ENCODE measurements around the gene BROX.
"Not testable (repeated sequence)": the region's sequence is repeated elsewhere in the genome, so short reads cannot be mapped to it uniquely, and the experiment has no call there.

BROX gene

DNA sequence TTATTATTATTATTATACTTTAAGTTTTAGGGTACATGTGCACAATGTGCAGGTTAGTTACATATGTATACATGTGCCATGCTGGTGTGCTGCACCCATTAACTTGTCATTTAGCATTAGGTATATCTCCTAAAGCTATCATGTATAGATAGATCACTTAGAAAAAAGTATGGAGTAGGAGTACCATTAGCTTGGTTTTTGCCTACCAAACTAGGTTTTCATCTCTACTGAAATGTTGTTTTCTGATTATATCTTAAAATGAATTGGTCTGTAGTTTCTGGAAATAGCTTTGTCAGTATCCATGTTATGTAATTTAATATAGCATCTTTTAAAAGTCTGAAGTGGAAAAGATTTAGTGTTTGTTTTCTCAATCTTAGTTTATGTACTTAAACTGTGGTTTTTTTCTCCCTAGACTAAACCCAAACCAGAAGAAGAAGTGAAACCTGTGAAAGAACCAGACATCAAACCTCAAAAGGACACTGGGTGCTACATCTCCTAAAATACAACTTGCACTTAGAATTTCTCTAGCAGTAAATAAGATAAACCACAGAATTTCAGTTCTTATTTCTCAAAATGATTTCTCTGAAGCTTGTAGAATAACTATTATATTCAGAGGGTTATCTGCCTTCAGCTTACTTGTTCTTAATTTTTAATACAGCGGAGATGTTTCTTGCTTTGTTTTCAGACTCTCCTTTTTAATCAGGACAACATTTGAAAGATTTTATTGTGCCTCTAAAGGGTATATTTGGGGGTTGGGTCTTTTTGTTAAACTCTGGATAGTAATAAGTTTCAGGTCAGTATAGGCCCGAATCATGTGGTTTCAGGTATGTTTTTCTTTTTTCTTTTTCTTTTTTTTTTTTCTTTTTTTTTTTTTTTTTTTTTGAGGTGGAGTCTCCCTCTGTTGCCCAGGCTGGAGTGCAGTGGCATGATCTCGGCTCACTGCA is 20.1 kb downstream of the BROX start:
- no peak for DNase-seq

DNA sequence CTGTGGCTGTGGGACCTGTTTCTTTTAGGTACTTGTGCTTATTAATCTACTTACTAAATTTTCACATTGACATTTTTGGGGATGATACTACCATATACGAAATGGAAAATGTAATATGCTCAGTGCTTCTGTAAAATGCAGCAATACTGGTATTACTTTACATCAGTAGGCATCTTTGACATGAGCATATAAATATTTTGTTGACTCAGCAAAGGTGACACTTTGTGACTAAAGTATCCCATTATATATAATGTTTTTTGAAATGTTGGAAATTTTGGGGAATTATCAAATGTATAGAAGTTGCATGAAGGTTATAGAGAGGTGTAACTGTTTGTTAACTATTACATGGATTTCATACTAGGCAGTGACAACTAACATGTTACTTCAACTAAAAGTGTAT is 22.4 kb downstream of the BROX start:
- no peak for DNase-seq

GRCh38 chr1:222736470-222736869 is 24.1 kb downstream of the BROX start:
- DNase-seq = no peak

DNA sequence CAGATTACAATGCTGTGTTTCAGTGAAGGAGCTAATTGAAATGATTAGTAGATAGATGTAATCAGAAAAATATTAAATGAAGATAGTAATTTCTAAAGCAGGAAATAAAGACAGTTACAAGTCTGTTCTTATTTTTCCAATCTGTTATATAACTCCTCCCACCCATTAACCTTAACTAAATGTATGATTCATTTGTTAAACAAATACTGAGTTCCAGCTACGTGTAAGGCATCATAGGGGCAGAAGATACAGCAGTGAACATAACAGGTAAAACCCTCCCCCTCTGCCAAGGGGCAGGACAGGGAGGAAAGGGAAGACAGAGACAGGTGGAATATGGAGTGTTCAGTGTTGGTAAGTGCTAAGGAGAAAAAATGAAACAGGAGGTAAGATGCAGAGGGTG is 24.6 kb downstream of the BROX start, which contains the start of gene FAM177B:
FAM177B (plus strand) TSS at position 231 of the 400 bp plus-strand sequence. CDS start 9,344 bp downstream, outside the sequence.
- DNase-seq = peak in 1 of 2 experiments; percentile 8

GRCh38 chr1:222739465-222739864 is 27.1 kb downstream of the BROX start:
- DNase-seq = no peak

GRCh38 chr1:222739929-222740328 is 27.6 kb downstream of the BROX start:
- DNase-seq = no peak

GRCh38 chr1:222741630-222742457 is 29.5 kb downstream of the BROX start:
- not testable (repeated sequence) for DNase-seq

DNA sequence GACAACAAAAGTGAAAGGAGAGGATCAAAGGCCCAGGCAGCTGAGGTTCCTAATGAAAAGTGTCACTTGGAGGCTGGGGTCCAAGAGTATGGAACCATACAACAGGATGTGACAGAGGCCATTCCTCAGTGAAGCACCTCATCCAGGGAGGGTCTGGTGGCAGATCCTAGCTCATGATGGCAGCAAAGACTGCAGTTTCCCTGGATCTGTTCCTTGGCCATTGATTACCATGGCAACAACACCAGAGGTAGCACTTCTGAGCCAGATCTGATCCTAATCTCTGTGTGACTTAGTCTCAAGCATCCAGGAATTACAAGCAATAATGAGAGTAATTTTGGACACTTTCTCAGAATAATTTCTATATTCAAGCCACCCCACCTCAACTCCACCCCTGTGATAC is 37.6 kb downstream of the BROX start:
- DNase-seq = no peak

GRCh38 chr1:222750651-222751050 is 38.3 kb downstream of the BROX start:
- no peak for DNase-seq

DNA sequence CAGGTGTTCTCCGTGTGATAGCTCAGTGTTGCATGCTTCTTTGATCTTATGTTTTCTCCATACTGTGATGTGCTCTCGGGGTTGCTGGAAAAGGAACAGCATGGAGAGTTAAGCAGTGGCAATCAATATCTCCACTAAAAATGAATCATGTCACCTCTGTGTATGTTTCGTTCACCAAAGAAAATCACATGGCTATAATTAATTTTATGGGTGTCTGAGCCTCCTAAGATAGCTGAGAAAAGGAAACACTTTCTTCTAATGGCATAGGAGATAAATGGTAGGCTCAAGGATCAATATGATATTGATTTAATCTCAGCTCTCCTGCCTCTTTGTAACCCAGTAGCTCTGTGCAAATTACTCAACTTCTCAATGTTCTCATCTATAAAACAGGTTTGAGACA is 38.9 kb downstream of the BROX start:
- no peak for DNase-seq

- no peak for DNase-seq
These were observed 42.2 kb downstream of the BROX start for GRCh38 chr1:222754366-222755139.

GRCh38 chr1:222757646-222758268 is 45.4 kb downstream of the BROX start:
- DNase-seq = no peak

GRCh38 chr1:222759451-222760035 is 47.2 kb downstream of the BROX start:
- no peak for DNase-seq

DNA sequence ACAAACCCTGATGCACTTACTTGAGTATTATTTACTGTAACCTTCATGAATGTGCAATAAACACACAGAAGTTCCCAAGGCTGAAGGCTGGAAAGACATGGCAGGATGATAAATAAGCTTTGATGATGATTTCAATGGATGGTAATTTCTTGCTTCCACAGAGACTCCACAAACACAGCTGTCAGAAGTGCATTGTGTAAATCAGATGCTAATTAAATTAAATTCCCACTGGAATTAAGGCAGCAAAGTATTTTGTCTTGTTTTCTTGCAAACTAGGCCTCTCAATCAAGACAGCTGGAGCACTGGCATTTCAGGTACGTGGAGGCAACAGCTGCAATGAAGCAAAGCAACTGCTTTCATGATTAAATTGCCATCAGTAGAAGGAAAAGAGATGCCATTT is 48.7 kb downstream of the BROX start:
- peak in 1 of 2 experiments; percentile 15 for DNase-seq

- DNase-seq = not testable (repeated sequence)
These were observed 49.8 kb downstream of the BROX start for GRCh38 chr1:222762178-222762577.

DNA sequence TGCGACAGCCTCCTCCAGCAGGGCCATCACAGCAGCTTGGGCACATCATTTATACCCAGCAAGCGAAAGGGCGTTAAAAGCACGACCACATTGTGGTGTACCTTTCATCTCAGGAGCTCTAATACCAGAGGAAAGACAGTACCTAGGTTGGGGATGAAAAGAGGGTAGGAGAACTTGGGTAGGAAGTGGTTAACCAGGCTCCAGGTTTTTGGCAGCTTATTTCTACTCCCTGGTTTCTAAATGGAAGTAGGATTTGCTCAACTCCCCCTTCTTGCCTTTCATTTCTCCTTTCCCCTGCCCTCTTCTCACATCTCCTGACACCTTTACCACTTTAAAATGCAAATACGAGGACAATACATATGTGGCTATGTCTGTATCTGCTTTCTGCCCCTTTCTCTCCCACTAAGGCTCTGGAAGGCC is 54.8 kb downstream of the BROX start:
- no peak for DNase-seq

DNA sequence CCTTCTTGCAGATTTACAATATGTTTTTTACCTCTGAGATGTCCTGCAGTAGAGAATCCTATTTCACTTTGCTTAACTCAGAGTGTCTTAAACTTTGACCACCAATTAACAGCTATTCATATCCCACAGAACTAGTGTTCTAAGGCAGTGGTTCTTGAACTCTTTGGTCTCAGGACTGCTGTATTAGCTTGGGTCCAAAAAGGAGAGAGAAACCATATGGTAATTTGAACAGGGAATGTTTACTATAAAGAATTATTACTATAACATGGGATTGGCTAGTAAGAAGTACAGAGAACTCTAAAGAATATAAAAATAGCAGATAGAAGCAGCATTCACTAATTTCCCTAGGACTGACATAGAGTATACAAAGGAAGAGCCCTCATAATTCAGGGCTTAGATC is 56.2 kb downstream of the BROX start:
- DNase-seq = no peak

GRCh38 chr1:222769181-222769580 is 56.8 kb downstream of the BROX start:
- DNase-seq = no peak

DNA sequence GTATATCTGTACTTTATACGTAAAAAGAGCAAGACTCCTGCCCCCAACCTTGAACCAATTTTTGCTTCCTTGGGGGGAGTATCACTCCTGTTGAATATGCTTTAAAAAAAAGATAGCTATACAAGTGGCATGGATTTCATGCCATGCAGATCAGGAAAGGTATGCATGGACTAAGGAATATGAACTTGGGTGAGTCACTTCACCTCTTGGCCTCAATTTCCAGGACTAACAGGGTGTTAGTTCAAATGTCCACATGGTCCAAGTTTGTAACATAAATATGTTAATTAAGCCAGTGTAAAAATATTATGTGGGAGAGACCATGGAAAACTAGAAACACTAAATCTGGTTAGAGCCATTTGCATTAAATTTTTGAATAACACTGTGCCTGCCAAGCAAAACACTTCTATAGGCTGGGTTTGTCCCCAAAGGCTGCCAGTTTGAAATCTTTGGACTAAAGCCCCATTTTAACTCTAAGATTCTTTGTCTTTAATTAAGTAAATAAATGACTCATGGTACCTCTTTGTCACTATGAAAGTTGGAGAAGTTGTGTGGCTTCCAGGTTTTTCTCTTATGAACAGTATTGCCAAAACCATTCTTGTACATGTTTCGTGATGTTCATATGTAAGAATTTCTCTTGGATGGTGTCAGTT is 57.7 kb downstream of the BROX start:
- no peak for DNase-seq

GRCh38 chr1:222772996-222773379 is 60.6 kb downstream of the BROX start:
- no peak for DNase-seq

- peak; percentile 27 to 74 for DNase-seq
These were observed 65.1 kb downstream of the BROX start for GRCh38 chr1:222777463-222777862.
